ENCODE measurements around the gene DNAH8.
A peak's percentile ranks its signal among the peaks of the same experiment; 100 is the strongest.

The DNAH8 gene

GRCh38 chr6:38687043-38687353 is 28.1 kb upstream of the DNAH8 start:
- H3K27ac ChIP-seq (ENCODE audit: low read length): no peak overlapping the region
- H3K4me1 ChIP-seq (ENCODE audit: low read length): peaks cover 11% of the 10 kb centered on the region
- H3K9ac ChIP-seq (ENCODE audit: low read length): no peak overlapping the region
- no peak overlapping the region for H3K4me3 ChIP-seq (ENCODE audit: low read length)
- H3K4me2 ChIP-seq (ENCODE audit: low read length): no peak overlapping the region
- TF ChIP-seq, protein P1, sequence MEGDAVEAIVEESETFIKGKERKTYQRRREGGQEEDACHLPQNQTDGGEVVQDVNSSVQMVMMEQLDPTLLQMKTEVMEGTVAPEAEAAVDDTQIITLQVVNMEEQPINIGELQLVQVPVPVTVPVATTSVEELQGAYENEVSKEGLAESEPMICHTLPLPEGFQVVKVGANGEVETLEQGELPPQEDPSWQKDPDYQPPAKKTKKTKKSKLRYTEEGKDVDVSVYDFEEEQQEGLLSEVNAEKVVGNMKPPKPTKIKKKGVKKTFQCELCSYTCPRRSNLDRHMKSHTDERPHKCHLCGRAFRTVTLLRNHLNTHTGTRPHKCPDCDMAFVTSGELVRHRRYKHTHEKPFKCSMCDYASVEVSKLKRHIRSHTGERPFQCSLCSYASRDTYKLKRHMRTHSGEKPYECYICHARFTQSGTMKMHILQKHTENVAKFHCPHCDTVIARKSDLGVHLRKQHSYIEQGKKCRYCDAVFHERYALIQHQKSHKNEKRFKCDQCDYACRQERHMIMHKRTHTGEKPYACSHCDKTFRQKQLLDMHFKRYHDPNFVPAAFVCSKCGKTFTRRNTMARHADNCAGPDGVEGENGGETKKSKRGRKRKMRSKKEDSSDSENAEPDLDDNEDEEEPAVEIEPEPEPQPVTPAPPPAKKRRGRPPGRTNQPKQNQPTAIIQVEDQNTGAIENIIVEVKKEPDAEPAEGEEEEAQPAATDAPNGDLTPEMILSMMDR (IDR thresholded peaks at IDR 0.05; ENCODE audit: low read depth, low read length): no peak
- TF ChIP-seq EZH2phosphoT487 (IDR thresholded peaks at IDR 0.05; ENCODE audit: low read depth): no peak
- H2AFZ ChIP-seq (ENCODE audit: low read depth, low read length): no peak overlapping the region
- peaks cover 59% of the 10 kb centered on the region for H3K79me2 ChIP-seq (ENCODE audit: low read length)
- no peaks in the 10 kb centered on the region for H3K9me3 ChIP-seq (ENCODE audit: insufficient read depth, low read length)
- H3K36me3 ChIP-seq (replicated peaks; ENCODE audit: low read depth, low read length): peaks cover 26% of the 10 kb centered on the region
- peaks cover 61% of the 10 kb centered on the region for H4K20me1 ChIP-seq (ENCODE audit: insufficient read depth, low read length)
- H3K27me3 ChIP-seq (ENCODE audit: low read depth, low read length): no peaks in the 10 kb centered on the region

GRCh38 chr6:38687549-38687948 is 27.6 kb upstream of the DNAH8 start:
- no peak overlapping the region for H3K27ac ChIP-seq (ENCODE audit: low read length)
- no peak for TF ChIP-seq EZH2phosphoT487 (IDR thresholded peaks at IDR 0.05; ENCODE audit: low read depth)
- TF ChIP-seq, protein P1 (IDR thresholded peaks at IDR 0.05; ENCODE audit: low read depth, low read length): no peak
- H3K9me3 ChIP-seq (ENCODE audit: insufficient read depth, low read length): no peaks in the 10 kb centered on the region
- peaks cover 11% of the 10 kb centered on the region for H3K4me1 ChIP-seq (ENCODE audit: low read length)
- peaks cover 66% of the 10 kb centered on the region for H4K20me1 ChIP-seq (ENCODE audit: insufficient read depth, low read length)
- peaks cover 22% of the 10 kb centered on the region for H3K36me3 ChIP-seq (replicated peaks; ENCODE audit: low read depth, low read length)
- H3K4me2 ChIP-seq (ENCODE audit: low read length): no peak overlapping the region
- H3K4me3 ChIP-seq (ENCODE audit: low read length): no peak overlapping the region
- peaks cover 65% of the 10 kb centered on the region for H3K79me2 ChIP-seq (ENCODE audit: low read length)
- no peak overlapping the region for H3K9ac ChIP-seq (ENCODE audit: low read length)
- H2AFZ ChIP-seq (ENCODE audit: low read depth, low read length): no peak overlapping the region
- H3K27me3 ChIP-seq (ENCODE audit: low read depth, low read length): no peaks in the 10 kb centered on the region

- H3K4me2 ChIP-seq (ENCODE audit: low read length): peak overlapping the region; percentile 17; the same call in 1 of the 2 replicates
- peaks cover 11% of the 10 kb centered on the region for H3K4me1 ChIP-seq (ENCODE audit: low read length)
- H3K27me3 ChIP-seq (ENCODE audit: low read depth, low read length): no peaks in the 10 kb centered on the region
- H2AFZ ChIP-seq (ENCODE audit: low read depth, low read length): no peak overlapping the region
- TF ChIP-seq, protein P1 (IDR thresholded peaks at IDR 0.05; ENCODE audit: low read depth, low read length): peak; percentile 11; the same call in 1 of the 2 replicates
- no peak for TF ChIP-seq EZH2phosphoT487 (IDR thresholded peaks at IDR 0.05; ENCODE audit: low read depth)
- H3K9me3 ChIP-seq (ENCODE audit: insufficient read depth, low read length): no peaks in the 10 kb centered on the region
- no peak overlapping the region for H3K4me3 ChIP-seq (ENCODE audit: low read length)
- H4K20me1 ChIP-seq (ENCODE audit: insufficient read depth, low read length): peaks cover 66% of the 10 kb centered on the region
- no peak overlapping the region for H3K27ac ChIP-seq (ENCODE audit: low read length)
- peaks cover 14% of the 10 kb centered on the region for H3K36me3 ChIP-seq (replicated peaks; ENCODE audit: low read depth, low read length)
- no peak overlapping the region for H3K9ac ChIP-seq (ENCODE audit: low read length)
- peaks cover 73% of the 10 kb centered on the region for H3K79me2 ChIP-seq (ENCODE audit: low read length)
Observed at GRCh38 chr6:38688579-38689087, 26.5 kb upstream of the DNAH8 start.

GRCh38 chr6:38695227-38695900 is 19.7 kb upstream of the DNAH8 start:
- H3K36me3 ChIP-seq (replicated peaks; ENCODE audit: low read depth, low read length): peaks cover 19% of the 10 kb centered on the region
- peaks cover 75% of the 10 kb centered on the region for H4K20me1 ChIP-seq (ENCODE audit: insufficient read depth, low read length)
- no peak for TF ChIP-seq EZH2phosphoT487 (IDR thresholded peaks at IDR 0.05; ENCODE audit: low read depth)
- TF ChIP-seq, protein P1 (IDR thresholded peaks at IDR 0.05; ENCODE audit: low read depth, low read length): no peak
- no peak overlapping the region for H2AFZ ChIP-seq (ENCODE audit: low read depth, low read length)
- H3K4me2 ChIP-seq (ENCODE audit: low read length): no peak overlapping the region
- no peaks in the 10 kb centered on the region for H3K27me3 ChIP-seq (ENCODE audit: low read depth, low read length)
- H3K9ac ChIP-seq (ENCODE audit: low read length): no peak overlapping the region
- H3K79me2 ChIP-seq (ENCODE audit: low read length): peaks cover 91% of the 10 kb centered on the region
- H3K9me3 ChIP-seq (ENCODE audit: insufficient read depth, low read length): no peaks in the 10 kb centered on the region
- H3K4me1 ChIP-seq (ENCODE audit: low read length): no peaks in the 10 kb centered on the region; the same call in 1 of the 2 replicates
- no peak overlapping the region for H3K27ac ChIP-seq (ENCODE audit: low read length)
- no peak overlapping the region for H3K4me3 ChIP-seq (ENCODE audit: low read length)

Data from OCI-LY3 (cell line).